Measurements from ENCODE around the gene MEGF11. TPM values are rescaled to one million over a fixed set of nuclear protein-coding genes. Genes with fewer than 3 reads are reported as not detected.

The MEGF11 gene
- polyA plus RNA-seq, 1 of the 3 experiments (the other 2 are of a cell fraction) = not detected

DNA sequence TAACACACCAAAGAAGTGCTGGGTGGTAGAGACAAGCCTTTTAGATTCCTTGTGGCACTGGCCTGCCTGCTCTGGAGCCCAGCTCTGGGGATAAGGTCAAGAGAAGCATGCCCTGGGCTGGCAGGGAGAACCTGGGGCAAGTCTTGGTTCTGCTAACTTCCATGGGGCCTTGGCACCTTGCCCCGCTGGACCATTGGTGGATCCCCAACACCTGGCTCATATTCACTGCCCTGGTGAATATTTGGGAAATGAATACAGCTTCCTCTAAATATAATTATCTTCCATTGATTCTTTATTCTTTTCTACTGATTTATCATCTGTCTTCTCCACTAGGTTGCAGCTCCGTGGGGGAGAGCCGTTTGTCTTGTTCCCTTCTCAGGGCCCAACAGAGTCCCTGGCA, 294.7 kb downstream of the MEGF11 start:
- no peak for TF ChIP-seq RFX5 (IDR thresholded peaks at IDR 0.05; ENCODE audit: low read length)
- no peak for TF ChIP-seq NRF1 (IDR thresholded peaks at IDR 0.05; ENCODE audit: low read depth, low read length)
- no peak for TF ChIP-seq EP300 (IDR thresholded peaks at IDR 0.05; ENCODE audit: borderline replicate concordance in 1 of 2, low read depth in 1 of 2, low read length in 1 of 2)
- no peak for TF ChIP-seq RCOR1 (IDR thresholded peaks at IDR 0.05; ENCODE audit: low read length)
- no peak for TF ChIP-seq JUND (IDR thresholded peaks at IDR 0.05)
- no peak for TF ChIP-seq RXRA (IDR thresholded peaks at IDR 0.05; ENCODE audit: borderline replicate concordance, low read depth)
- no peak for TF ChIP-seq FOSL2 (IDR thresholded peaks at IDR 0.05; ENCODE audit: borderline replicate concordance, low read depth)
- no peak for TF ChIP-seq MEF2A (IDR thresholded peaks at IDR 0.05; ENCODE audit: borderline replicate concordance, low read depth)
- TF ChIP-seq, protein P1, sequence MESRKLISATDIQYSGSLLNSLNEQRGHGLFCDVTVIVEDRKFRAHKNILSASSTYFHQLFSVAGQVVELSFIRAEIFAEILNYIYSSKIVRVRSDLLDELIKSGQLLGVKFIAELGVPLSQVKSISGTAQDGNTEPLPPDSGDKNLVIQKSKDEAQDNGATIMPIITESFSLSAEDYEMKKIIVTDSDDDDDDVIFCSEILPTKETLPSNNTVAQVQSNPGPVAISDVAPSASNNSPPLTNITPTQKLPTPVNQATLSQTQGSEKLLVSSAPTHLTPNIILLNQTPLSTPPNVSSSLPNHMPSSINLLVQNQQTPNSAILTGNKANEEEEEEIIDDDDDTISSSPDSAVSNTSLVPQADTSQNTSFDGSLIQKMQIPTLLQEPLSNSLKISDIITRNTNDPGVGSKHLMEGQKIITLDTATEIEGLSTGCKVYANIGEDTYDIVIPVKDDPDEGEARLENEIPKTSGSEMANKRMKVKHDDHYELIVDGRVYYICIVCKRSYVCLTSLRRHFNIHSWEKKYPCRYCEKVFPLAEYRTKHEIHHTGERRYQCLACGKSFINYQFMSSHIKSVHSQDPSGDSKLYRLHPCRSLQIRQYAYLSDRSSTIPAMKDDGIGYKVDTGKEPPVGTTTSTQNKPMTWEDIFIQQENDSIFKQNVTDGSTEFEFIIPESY (IDR thresholded peaks at IDR 0.05; ENCODE audit: borderline replicate concordance, low read depth) = no peak
- no peak for TF ChIP-seq YY1 (IDR thresholded peaks at IDR 0.05; ENCODE audit: low read depth)
- TF ChIP-seq NFIC (IDR thresholded peaks at IDR 0.05; ENCODE audit: borderline replicate concordance) = no peak
- TF ChIP-seq TAF1 (IDR thresholded peaks at IDR 0.05; ENCODE audit: borderline replicate concordance, low read depth, low read length) = no peak
- TF ChIP-seq, protein P2, sequence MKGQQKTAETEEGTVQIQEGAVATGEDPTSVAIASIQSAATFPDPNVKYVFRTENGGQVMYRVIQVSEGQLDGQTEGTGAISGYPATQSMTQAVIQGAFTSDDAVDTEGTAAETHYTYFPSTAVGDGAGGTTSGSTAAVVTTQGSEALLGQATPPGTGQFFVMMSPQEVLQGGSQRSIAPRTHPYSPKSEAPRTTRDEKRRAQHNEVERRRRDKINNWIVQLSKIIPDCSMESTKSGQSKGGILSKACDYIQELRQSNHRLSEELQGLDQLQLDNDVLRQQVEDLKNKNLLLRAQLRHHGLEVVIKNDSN (IDR thresholded peaks at IDR 0.05; ENCODE audit: borderline replicate concordance, low read depth) = no peak
- Histone ChIP-seq H3K9me2 (no peaks in the 10 kb centered on the region), H3K27me3 (ENCODE audit: insufficient read depth) (peaks cover 5% of the 10 kb centered on the region; the same call in 1 of the 2 replicates), H3K4me1 (ENCODE audit: control insufficient read depth in 1 of 2, insufficient read depth in 2 of 2, low read depth in 1 of 2, low read length in 1 of 2) (peaks cover 0 to 18% of the 10 kb centered on the region in 2 experiments; a peak in 2 of 4 replicates), H3K4me2 (no peak overlapping the region), H3F3A (replicated peaks; ENCODE audit: insufficient read depth) (no peaks in the 10 kb centered on the region), H3K27ac (ENCODE audit: low read depth in 2 of 2, low read length in 1 of 2) (no peak overlapping the region), H3K79me2 (ENCODE audit: insufficient read depth) (no peaks in the 10 kb centered on the region), H3K4me3 (ENCODE audit: low read depth in 2 of 2, low read length in 1 of 2) (no peak overlapping the region), H4K20me1 (ENCODE audit: insufficient read depth) (no peaks in the 10 kb centered on the region), H3K9ac (no peak overlapping the region), H3K9me3 (no peaks in the 10 kb centered on the region), H3K36me3 (replicated peaks in 1 of 2; ENCODE audit: control insufficient read depth in 1 of 2, insufficient read depth in 2 of 2, low read length in 1 of 2) (no peaks in the 10 kb centered on the region), H2AFZ (ENCODE audit: low read depth) (no peak overlapping the region)
- POLR2A ChIA-PET = no interaction called here
- CTCF ChIA-PET = interaction anchor here (0.8 to 1.2 kb wide), 4 partner anchors 8 to 294 kb away, joined by 3 to 5 read pairs (median 3); no protein-coding TSS in a partner anchor
- 34% methylated on average over 3 of the region's 3 CpGs for WGBS (ENCODE audit: low lambda C conversion rate)
- no peak for DNase-seq

DNA sequence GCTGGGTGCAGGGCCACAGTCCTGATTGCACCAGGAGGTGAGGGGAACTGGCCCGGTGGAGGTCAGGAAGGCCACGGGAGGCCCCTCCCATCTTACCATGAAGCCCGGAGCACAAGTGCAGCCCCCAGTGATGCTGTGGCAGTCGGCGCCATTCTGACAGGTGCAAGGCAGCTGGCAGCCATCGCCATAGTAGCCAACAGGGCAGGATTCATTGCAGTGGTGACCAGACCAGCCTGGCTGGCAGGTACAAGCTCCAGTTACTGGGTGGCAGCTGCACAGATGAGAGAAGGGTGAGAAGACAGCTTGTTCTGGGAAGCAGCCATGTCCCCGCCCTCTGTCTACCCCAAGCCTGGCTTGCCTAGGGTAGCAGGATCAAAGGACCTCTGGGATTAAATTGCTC, 296.1 kb downstream of the MEGF11 start:
- WGBS (ENCODE audit: low lambda C conversion rate) = 48% methylated on average over 7 of the region's 7 CpGs
- Histone ChIP-seq H3K27ac (ENCODE audit: low read depth in 2 of 2, low read length in 1 of 2) (no peak overlapping the region), H4K20me1 (ENCODE audit: insufficient read depth) (no peaks in the 10 kb centered on the region), H3K4me2 (no peak overlapping the region), H3F3A (replicated peaks; ENCODE audit: insufficient read depth) (no peaks in the 10 kb centered on the region), H3K79me2 (ENCODE audit: insufficient read depth) (no peaks in the 10 kb centered on the region), H3K36me3 (replicated peaks in 1 of 2; ENCODE audit: control insufficient read depth in 1 of 2, insufficient read depth in 2 of 2, low read length in 1 of 2) (no peaks in the 10 kb centered on the region), H3K27me3 (ENCODE audit: insufficient read depth) (peaks cover 5% of the 10 kb centered on the region; the same call in 1 of the 2 replicates), H3K9me3 (no peaks in the 10 kb centered on the region), H2AFZ (ENCODE audit: low read depth) (no peak overlapping the region), H3K9me2 (no peaks in the 10 kb centered on the region), H3K4me3 (ENCODE audit: low read depth in 2 of 2, low read length in 1 of 2) (no peak overlapping the region), H3K4me1 (ENCODE audit: control insufficient read depth in 1 of 2, insufficient read depth in 2 of 2, low read depth in 1 of 2, low read length in 1 of 2) (peaks cover 0 to 17% of the 10 kb centered on the region in 2 experiments; a peak in 2 of 4 replicates), H3K9ac (no peak overlapping the region)
- TF ChIP-seq TAF1 (IDR thresholded peaks at IDR 0.05; ENCODE audit: borderline replicate concordance, low read depth, low read length) (no peak), MXI1 (IDR thresholded peaks at IDR 0.05; ENCODE audit: low read depth, low read length) (no peak), MEF2A (IDR thresholded peaks at IDR 0.05; ENCODE audit: borderline replicate concordance, low read depth) (no peak), NRF1 (IDR thresholded peaks at IDR 0.05; ENCODE audit: low read depth, low read length) (no peak), RXRA (IDR thresholded peaks at IDR 0.05; ENCODE audit: borderline replicate concordance, low read depth) (no peak)
- TF ChIP-seq, protein P2 (IDR thresholded peaks at IDR 0.05; ENCODE audit: borderline replicate concordance, low read depth) = no peak
- TF ChIP-seq, protein P3, sequence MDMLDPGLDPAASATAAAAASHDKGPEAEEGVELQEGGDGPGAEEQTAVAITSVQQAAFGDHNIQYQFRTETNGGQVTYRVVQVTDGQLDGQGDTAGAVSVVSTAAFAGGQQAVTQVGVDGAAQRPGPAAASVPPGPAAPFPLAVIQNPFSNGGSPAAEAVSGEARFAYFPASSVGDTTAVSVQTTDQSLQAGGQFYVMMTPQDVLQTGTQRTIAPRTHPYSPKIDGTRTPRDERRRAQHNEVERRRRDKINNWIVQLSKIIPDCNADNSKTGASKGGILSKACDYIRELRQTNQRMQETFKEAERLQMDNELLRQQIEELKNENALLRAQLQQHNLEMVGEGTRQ (IDR thresholded peaks at IDR 0.05; ENCODE audit: borderline replicate concordance, low read depth, low read length) = no peak
- TF ChIP-seq, protein P4, sequence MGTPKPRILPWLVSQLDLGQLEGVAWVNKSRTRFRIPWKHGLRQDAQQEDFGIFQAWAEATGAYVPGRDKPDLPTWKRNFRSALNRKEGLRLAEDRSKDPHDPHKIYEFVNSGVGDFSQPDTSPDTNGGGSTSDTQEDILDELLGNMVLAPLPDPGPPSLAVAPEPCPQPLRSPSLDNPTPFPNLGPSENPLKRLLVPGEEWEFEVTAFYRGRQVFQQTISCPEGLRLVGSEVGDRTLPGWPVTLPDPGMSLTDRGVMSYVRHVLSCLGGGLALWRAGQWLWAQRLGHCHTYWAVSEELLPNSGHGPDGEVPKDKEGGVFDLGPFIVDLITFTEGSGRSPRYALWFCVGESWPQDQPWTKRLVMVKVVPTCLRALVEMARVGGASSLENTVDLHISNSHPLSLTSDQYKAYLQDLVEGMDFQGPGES (IDR thresholded peaks at IDR 0.05; ENCODE audit: low read depth, low read length) = no peak
- ChIA-PET CTCF (interaction anchor here (1.0 to 1.2 kb wide), 2 partner anchors 41 to 319 kb away, joined by 3 to 4 read pairs; no protein-coding TSS in a partner anchor), POLR2A (no interaction called here)
- no peak for DNase-seq
